Measurements from ENCODE around the gene MSANTD3. TPM values are rescaled to one million over a fixed set of nuclear protein-coding genes. Genes with fewer than 3 reads are reported as not detected.
A peak's percentile ranks its signal among the peaks of the same experiment; 100 is the strongest.

The MSANTD3 gene
- total and polyA plus RNA-seq, 9 of the 15 experiments (the other 6 are each of a cell fraction or from before 2014, with no cell fraction given) = 9.4 to 28.7 (median 22.3) TPM

DNA sequence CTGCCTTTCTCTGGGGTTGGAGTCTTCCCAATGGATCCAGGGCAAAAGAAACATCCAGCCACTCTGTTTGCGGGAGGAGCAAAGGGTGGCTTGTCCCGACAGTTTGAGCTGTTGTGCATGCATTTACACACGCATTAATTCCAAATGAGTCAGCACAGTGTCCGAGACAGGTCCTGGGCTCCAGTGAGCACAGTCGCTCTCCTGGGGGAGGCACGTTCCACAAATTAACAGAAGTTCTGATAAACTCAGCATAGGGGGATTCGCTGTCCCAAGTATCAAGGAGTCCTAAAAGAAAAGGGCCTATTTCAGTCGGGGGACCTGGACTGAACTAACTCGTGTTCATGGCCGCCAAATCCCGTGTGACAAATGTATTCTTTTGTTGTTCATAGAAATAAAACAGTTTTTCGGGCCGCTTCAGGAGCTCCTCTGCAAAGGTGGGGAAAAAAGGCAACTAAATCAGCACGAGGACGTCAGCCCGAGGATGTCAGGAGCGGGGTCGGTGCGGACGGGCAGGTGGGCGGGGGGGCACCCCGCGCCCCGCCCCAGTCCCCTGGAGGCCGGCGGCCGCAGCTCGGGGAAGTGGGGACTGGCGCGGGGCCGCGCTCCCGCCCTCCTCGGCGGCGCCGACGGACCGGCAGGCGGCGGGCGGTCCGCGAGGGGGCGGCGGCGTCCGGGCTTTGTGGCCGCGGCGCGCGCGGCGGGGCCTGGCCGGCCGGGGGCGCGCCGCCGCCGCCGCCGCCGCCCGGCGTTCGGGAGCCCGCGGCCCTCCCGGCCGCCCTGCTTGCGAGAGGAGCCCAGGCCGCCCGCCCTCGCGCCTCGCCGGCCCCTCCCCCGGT lies at the start of gene MSANTD3 (continued):
- TF ChIP-seq, protein P1, sequence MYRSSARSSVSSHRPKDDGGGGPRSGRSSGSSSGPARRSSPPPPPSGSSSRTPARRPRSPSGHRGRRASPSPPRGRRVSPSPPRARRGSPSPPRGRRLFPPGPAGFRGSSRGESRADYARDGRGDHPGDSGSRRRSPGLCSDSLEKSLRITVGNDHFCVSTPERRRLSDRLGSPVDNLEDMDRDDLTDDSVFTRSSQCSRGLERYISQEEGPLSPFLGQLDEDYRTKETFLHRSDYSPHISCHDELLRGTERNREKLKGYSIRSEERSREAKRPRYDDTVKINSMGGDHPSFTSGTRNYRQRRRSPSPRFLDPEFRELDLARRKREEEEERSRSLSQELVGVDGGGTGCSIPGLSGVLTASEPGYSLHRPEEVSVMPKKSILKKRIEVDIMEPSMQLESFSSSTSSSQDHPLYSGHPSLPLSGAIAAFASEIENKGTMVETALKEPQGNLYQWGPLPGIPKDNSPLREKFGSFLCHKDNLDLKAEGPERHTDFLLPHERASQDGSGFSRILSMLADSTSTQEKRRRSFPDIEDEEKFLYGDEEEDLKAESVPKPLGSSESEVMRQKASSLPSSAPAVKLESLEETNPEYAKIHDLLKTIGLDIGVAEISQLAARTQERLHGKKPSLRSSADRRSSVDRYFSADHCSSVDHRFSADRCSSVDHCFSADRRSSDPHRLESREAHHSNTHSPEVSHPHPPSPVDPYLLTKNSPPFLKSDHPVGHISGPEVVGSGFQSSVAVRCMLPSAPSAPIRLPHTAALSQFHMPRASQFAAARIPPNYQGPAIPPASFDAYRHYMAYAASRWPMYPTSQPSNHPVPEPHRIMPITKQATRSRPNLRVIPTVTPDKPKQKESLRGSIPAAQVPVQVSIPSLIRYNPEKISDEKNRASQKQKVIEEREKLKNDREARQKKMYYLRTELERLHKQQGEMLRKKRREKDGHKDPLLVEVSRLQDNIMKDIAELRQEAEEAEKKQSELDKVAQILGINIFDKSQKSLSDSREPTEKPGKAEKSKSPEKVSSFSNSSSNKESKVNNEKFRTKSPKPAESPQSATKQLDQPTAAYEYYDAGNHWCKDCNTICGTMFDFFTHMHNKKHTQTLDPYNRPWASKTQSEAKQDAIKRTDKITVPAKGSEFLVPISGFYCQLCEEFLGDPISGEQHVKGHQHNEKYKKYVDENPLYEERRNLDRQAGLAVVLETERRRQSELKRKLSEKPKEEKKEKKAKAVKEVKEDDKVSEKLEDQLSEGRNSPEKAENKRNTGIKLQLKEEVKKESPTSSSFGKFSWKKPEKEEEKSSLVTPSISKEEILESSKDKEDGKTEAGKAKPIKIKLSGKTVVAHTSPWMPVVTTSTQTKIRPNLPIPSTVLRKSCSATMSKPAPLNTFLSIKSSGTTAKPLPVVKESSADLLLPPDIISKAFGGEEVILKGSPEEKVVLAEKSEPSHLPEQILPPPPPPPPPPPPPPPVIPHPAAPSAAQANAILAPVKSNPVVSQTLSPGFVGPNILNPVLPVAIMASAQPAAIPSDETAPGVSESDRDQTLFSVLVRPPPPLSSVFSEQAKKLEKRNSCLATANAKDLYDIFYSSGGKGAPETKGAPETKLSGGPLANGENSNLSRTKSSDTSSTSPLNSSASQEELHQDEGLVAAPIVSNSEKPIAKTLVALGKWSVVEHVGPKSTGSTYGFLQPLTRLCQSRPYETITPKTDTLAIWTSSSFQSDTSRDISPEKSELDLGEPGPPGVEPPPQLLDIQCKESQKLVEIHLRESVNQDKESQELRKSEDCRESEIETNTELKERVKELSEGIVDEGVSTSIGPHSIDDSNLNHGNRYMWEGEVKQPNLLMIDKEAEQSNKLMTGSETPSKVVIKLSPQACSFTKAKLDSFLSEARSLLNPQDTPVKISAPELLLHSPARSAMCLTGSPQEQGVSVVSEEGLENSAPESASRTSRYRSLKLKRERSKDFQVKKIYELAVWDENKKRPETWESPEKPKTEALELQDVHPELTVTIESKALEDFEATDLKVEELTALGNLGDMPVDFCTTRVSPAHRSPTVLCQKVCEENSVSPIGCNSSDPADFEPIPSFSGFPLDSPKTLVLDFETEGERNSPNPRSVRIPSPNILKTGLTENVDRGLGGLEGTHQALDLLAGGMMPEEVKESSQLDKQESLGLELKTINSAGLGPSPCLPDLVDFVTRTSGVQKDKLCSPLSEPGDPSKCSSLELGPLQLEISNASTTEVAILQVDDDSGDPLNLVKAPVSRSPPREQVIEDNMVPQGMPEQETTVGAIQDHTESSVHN (IDR thresholded peaks at IDR 0.05; ENCODE audit: borderline replicate concordance in 1 of 2, low read depth in 1 of 2) = peak in 1 of 2 experiments; percentile 56; a peak in 1 of 4 replicates
- TF ChIP-seq L3MBTL2 (IDR thresholded peaks at IDR 0.05) = peak; percentile 70; the same call in 1 of the 2 replicates
- TF ChIP-seq, protein P2, sequence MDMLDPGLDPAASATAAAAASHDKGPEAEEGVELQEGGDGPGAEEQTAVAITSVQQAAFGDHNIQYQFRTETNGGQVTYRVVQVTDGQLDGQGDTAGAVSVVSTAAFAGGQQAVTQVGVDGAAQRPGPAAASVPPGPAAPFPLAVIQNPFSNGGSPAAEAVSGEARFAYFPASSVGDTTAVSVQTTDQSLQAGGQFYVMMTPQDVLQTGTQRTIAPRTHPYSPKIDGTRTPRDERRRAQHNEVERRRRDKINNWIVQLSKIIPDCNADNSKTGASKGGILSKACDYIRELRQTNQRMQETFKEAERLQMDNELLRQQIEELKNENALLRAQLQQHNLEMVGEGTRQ (CRISPR knock-in tag; IDR thresholded peaks at IDR 0.05) = no peak
- TF ChIP-seq, protein P3, sequence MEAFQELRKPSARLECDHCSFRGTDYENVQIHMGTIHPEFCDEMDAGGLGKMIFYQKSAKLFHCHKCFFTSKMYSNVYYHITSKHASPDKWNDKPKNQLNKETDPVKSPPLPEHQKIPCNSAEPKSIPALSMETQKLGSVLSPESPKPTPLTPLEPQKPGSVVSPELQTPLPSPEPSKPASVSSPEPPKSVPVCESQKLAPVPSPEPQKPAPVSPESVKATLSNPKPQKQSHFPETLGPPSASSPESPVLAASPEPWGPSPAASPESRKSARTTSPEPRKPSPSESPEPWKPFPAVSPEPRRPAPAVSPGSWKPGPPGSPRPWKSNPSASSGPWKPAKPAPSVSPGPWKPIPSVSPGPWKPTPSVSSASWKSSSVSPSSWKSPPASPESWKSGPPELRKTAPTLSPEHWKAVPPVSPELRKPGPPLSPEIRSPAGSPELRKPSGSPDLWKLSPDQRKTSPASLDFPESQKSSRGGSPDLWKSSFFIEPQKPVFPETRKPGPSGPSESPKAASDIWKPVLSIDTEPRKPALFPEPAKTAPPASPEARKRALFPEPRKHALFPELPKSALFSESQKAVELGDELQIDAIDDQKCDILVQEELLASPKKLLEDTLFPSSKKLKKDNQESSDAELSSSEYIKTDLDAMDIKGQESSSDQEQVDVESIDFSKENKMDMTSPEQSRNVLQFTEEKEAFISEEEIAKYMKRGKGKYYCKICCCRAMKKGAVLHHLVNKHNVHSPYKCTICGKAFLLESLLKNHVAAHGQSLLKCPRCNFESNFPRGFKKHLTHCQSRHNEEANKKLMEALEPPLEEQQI (IDR thresholded peaks at IDR 0.05) = no peak
- no peak for TF ChIP-seq RFX1 (IDR thresholded peaks at IDR 0.05)
- TF ChIP-seq CXXC5 (CRISPR knock-in tag; IDR thresholded peaks at IDR 0.05) = peak; percentile 83
- TF ChIP-seq ZNF316 (IDR thresholded peaks at IDR 0.05) = peak; percentile 90
- TF ChIP-seq KAT7 (CRISPR knock-in tag; IDR thresholded peaks at IDR 0.05; ENCODE audit: borderline replicate concordance) = 0 out of 2 replicates have a peak, but pooled peaks have one; percentile 68
- peak in 1 of 2 experiments; percentile 63; a peak in 1 of 4 replicates for TF ChIP-seq FOXK2 (conservative IDR thresholded peaks at IDR 0.05 in 1 of 2, IDR thresholded peaks at IDR 0.05 in 1 of 2; ENCODE audit: low read depth in 2 of 2)
- peak; percentile 61; the same call in 1 of the 2 replicates for TF ChIP-seq ZNF644 (tag; IDR thresholded peaks at IDR 0.05; ENCODE audit: low read depth)
- peak; percentile 74; the same call in 1 of the 2 replicates for TF ChIP-seq SMAD4 (CRISPR knock-in tag; conservative IDR thresholded peaks at IDR 0.05)
- TF ChIP-seq, protein P4, sequence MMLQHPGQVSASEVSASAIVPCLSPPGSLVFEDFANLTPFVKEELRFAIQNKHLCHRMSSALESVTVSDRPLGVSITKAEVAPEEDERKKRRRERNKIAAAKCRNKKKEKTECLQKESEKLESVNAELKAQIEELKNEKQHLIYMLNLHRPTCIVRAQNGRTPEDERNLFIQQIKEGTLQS (IDR thresholded peaks at IDR 0.05) = peak; percentile 72
- TF ChIP-seq, protein P4 (CRISPR knock-in tag; conservative IDR thresholded peaks at IDR 0.05) = no peak
- peak; percentile 11; the same call in 1 of the 2 replicates for TF ChIP-seq SOX6 (IDR thresholded peaks at IDR 0.05)

Data from K562 (cell line).